H9 (cell line): ENCODE measurements around the gene C3orf62. TPM values are rescaled to one million over a fixed set of nuclear protein-coding genes. Genes with fewer than 3 reads are reported as not detected.

Source experiments
- DNase-seq: peaks from one replicate; pipeline ENCODE4 v3.0.0-alpha.2; 2017
- H2AFZ ChIP-seq: one replicate; pipeline ENCODE4 v1.6.1; 2013; ENCODE audit warnings: mild to moderate bottlenecking, low read length, control low read depth, moderate library complexity
- H2AK5ac ChIP-seq: 2 replicates; pipeline ENCODE4 v1.6.1; 2013; ENCODE audit warnings: low read length, control low read depth, mixed read lengths; ENCODE audit not compliant: insufficient read length
- H2BK120ac ChIP-seq: one replicate; pipeline ENCODE4 v1.6.1; 2013; ENCODE audit warnings: low read depth, mild to moderate bottlenecking, low read length, control low read depth, inconsistent platforms; ENCODE audit not compliant: poor library complexity, severe bottlenecking
- H2BK12ac ChIP-seq: 2 replicates; pipeline ENCODE4 v1.6.1; 2013; ENCODE audit warnings: low read length, control low read depth, mixed read lengths, low read depth; ENCODE audit not compliant: insufficient read length
- H2BK15ac ChIP-seq: 2 replicates; pipeline ENCODE4 v1.6.1; 2013; ENCODE audit warnings: low read depth, low read length, control low read depth
- H2BK20ac ChIP-seq: one replicate; pipeline ENCODE4 v1.6.1; 2013; ENCODE audit warnings: low read depth, mild to moderate bottlenecking, low read length, control low read depth, inconsistent platforms; ENCODE audit not compliant: poor library complexity, severe bottlenecking
- H2BK5ac ChIP-seq: 2 replicates; pipeline ENCODE4 v1.6.1; 2013; ENCODE audit warnings: low read length, control low read depth, mixed read lengths; ENCODE audit not compliant: insufficient read length
- H3K14ac ChIP-seq: 2 replicates; pipeline ENCODE4 v1.6.1; 2013; ENCODE audit warnings: low read length, control low read depth; ENCODE audit not compliant: insufficient read depth
- H3K18ac ChIP-seq: 2 replicates; pipeline ENCODE4 v1.6.1; 2013; ENCODE audit warnings: low read depth, mild to moderate bottlenecking, mixed read lengths, low read length, control low read depth; ENCODE audit not compliant: insufficient read length
- H3K23ac ChIP-seq: 2 replicates; pipeline ENCODE4 v1.6.1; 2013; ENCODE audit warnings: low read length, control low read depth, mixed read lengths, low read depth; ENCODE audit not compliant: insufficient read length
- H3K23me2 ChIP-seq: 2 replicates; pipeline ENCODE4 v1.6.1; 2013; ENCODE audit warnings: low read depth, mild to moderate bottlenecking, mixed read lengths, low read length, control low read depth; ENCODE audit not compliant: insufficient read length, poor library complexity, severe bottlenecking
- H3K27ac ChIP-seq: 2 replicates; pipeline ENCODE4 v1.5.1; 2013; ENCODE audit warnings: low read length, control low read depth, mixed read lengths, low read depth; ENCODE audit not compliant: insufficient read length
- H3K27me3 ChIP-seq: 2 replicates; pipeline ENCODE4 v1.6.1; 2013; ENCODE audit warnings: low read length, control low read depth, inconsistent platforms; ENCODE audit not compliant: insufficient read depth
- H3K4ac ChIP-seq: 2 replicates; pipeline ENCODE4 v1.6.1; 2013; ENCODE audit warnings: low read depth, mild to moderate bottlenecking, control low read depth, inconsistent platforms, low read length, moderate library complexity
- H3K4me1 ChIP-seq: 2 replicates; pipeline ENCODE4 v1.6.1; 2013; ENCODE audit warnings: low read length, control low read depth, inconsistent platforms; ENCODE audit not compliant: insufficient read depth
- H3K4me2 ChIP-seq: 2 replicates; pipeline ENCODE4 v1.6.1; 2013; ENCODE audit warnings: low read length, control low read depth, mixed read lengths; ENCODE audit not compliant: insufficient read length, insufficient read depth
- H3K56ac ChIP-seq: 2 replicates; pipeline ENCODE4 v1.6.1; 2013; ENCODE audit warnings: low read depth, mild to moderate bottlenecking, mixed read lengths, low read length, control low read depth; ENCODE audit not compliant: insufficient read length
- H3K79me1 ChIP-seq: 2 replicates; pipeline ENCODE4 v1.6.1; 2013; ENCODE audit warnings: low read depth, mild to moderate bottlenecking, moderate library complexity, low read length, control low read depth, inconsistent platforms; ENCODE audit not compliant: insufficient read depth, poor library complexity, severe bottlenecking
- H3K79me2 ChIP-seq: 2 replicates; pipeline ENCODE4 v1.6.1; 2013; ENCODE audit warnings: low read length, control low read depth, inconsistent platforms; ENCODE audit not compliant: insufficient read depth
- H3K9ac ChIP-seq: 2 replicates; pipeline ENCODE4 v1.6.1; 2013; ENCODE audit warnings: low read length, control low read depth, mixed read lengths; ENCODE audit not compliant: insufficient read length; ENCODE audit errors: extremely low read depth
- H3K9me3 ChIP-seq: one replicate; pipeline ENCODE4 v1.6.1; 2013; ENCODE audit warnings: low read depth, low read length, inconsistent platforms; ENCODE audit not compliant: control insufficient read depth
- H3T11ph ChIP-seq: one replicate; pipeline ENCODE4 v1.6.1; 2013; ENCODE audit warnings: mild to moderate bottlenecking, low read length, control low read depth, inconsistent platforms
- H4K20me1 ChIP-seq: one replicate; pipeline ENCODE4 v1.6.1; 2013; ENCODE audit not compliant: control insufficient read depth, insufficient read length, insufficient read depth
- H4K5ac ChIP-seq: 2 replicates; pipeline ENCODE4 v1.6.1; 2013; ENCODE audit warnings: low read depth, mild to moderate bottlenecking, mixed read lengths, low read length, control low read depth; ENCODE audit not compliant: insufficient read length
- H4K8ac ChIP-seq: replicated peaks from 2 replicates; pipeline ENCODE4 v1.6.1; 2013; ENCODE audit warnings: low read length, control low read depth, mixed read lengths, low read depth; ENCODE audit not compliant: insufficient read length
- H4K91ac ChIP-seq: 2 replicates; pipeline ENCODE4 v1.6.1; 2013; ENCODE audit warnings: low read depth, mild to moderate bottlenecking, moderate library complexity, mixed read lengths, low read length, control low read depth; ENCODE audit not compliant: insufficient read length
- H3K27ac Mint-ChIP-seq, 3 experiments: 2 replicates in 2 of 3; 3 replicates in 1 of 3; pipeline ENCODE4 v1.8.0; 2020 to 2021; ENCODE audit warnings: mixed read lengths in 3 of 3, mild to moderate bottlenecking in 1 of 3, moderate library complexity in 1 of 3
- H3K27me3 Mint-ChIP-seq: 2 replicates; pipeline ENCODE4 v1.8.0; 2021; ENCODE audit warnings: low read depth, mild to moderate bottlenecking, moderate library complexity, mixed read lengths
- H3K36me3 Mint-ChIP-seq, 3 experiments: 2 replicates in 2 of 3; 3 replicates in 1 of 3; pipeline ENCODE4 v1.8.0; 2020 to 2021; ENCODE audit warnings: low read depth in 3 of 3, mixed read lengths in 3 of 3; ENCODE audit not compliant: insufficient read depth in 1 of 3
- H3K4me1 Mint-ChIP-seq, 2 experiments: 2 replicates each; pipeline ENCODE4 v1.8.0; 2020; ENCODE audit warnings: mixed read lengths in 2 of 2
- H3K4me3 Mint-ChIP-seq, 2 experiments: 2 replicates in 1 of 2; 3 replicates in 1 of 2; pipeline ENCODE4 v1.8.0; 2020 to 2021; ENCODE audit warnings: mild to moderate bottlenecking in 2 of 2, mixed read lengths in 2 of 2, moderate library complexity in 1 of 2
- H3K9me3 Mint-ChIP-seq, 2 experiments: 2 replicates in 1 of 2; 3 replicates in 1 of 2; pipeline ENCODE4 v1.8.0; 2020; ENCODE audit warnings: mild to moderate bottlenecking in 2 of 2, mixed read lengths in 2 of 2, moderate library complexity in 1 of 2
- CTCF ChIP-seq: fragments of 200-600 bp; sonication (generic); conservative IDR thresholded peaks from 3 replicates; pipeline ENCODE4 v1.8.0; 2021; ENCODE audit warnings: antibody characterized with exemption, mild to moderate bottlenecking
- WGBS: extraction: QIAGEN DNeasy Blood & Tissue Kit; methylation state at CpG from one replicate; pipeline ENCODE4 v1.1.7; 2013; ENCODE audit warnings: missing lambda C conversion rate, low lambda C conversion rate, mixed read lengths; ENCODE audit not compliant: insufficient read length; ENCODE audit errors: extremely low coverage; 5-methylcytosine and 5-hydroxymethylcytosine counted together
- total RNA-seq: library from RNA; stranded (reverse); gene quantifications from 2 replicates; pipeline ENCODE4 v1.2.1, GENCODE V29; 2021

C3orf62 gene
- total RNA-seq, 1 experiment from 2014 or later: 4.5 TPM

- H3K27ac ChIP-seq: no peak overlapping the region
- no peak overlapping the region for H2BK15ac ChIP-seq
- no peaks in the 10 kb centered on the region; the same call in 1 of the 2 replicates for H3K27me3 Mint-ChIP-seq
- no peak overlapping the region for H4K91ac ChIP-seq
- no peaks in the 10 kb centered on the region for H3K79me2 ChIP-seq
- WGBS: 100% methylated on average over 1 of the region's 3 CpGs
- H3K18ac ChIP-seq: no peak overlapping the region
- no peak overlapping the region for H2BK120ac ChIP-seq
- H3K4me1 Mint-ChIP-seq: no peaks in the 10 kb centered on the region
- H2BK5ac ChIP-seq: no peak overlapping the region
- no peak overlapping the region for H3T11ph ChIP-seq
- no peak for DNase-seq
- H3K14ac ChIP-seq: no peak overlapping the region
- H3K4me1 ChIP-seq: no peaks in the 10 kb centered on the region
- peaks cover 25 to 64% (median 51%) of the 10 kb centered on the region in 3 experiments; a peak in 6 of 7 replicates for H3K36me3 Mint-ChIP-seq
- no peak overlapping the region for H3K4me2 ChIP-seq
- H3K79me1 ChIP-seq: no peaks in the 10 kb centered on the region
- H3K4me3 Mint-ChIP-seq: no peak overlapping the region
- H2AK5ac ChIP-seq: no peak overlapping the region
- H3K23me2 ChIP-seq: no peaks in the 10 kb centered on the region
- H3K9ac ChIP-seq: no peak overlapping the region
- no peak overlapping the region for H3K56ac ChIP-seq
- H3K4ac ChIP-seq: no peak overlapping the region
- H2BK20ac ChIP-seq: no peak overlapping the region
- no peak overlapping the region for H2BK12ac ChIP-seq
- H3K27me3 ChIP-seq: no peaks in the 10 kb centered on the region
- no peaks in the 10 kb centered on the region for H4K20me1 ChIP-seq
- H3K27ac Mint-ChIP-seq: no peak overlapping the region
- H3K23ac ChIP-seq: no peak overlapping the region
- no peaks in the 10 kb centered on the region; a peak in 2 of 5 replicates for H3K9me3 Mint-ChIP-seq
- no peak for TF ChIP-seq CTCF
- H4K8ac ChIP-seq: no peak overlapping the region
- no peak overlapping the region for H4K5ac ChIP-seq
- no peaks in the 10 kb centered on the region for H3K9me3 ChIP-seq
- no peak overlapping the region for H2AFZ ChIP-seq
Measured at GRCh38 chr3:49300595-49300994, 23.6 kb upstream of the C3orf62 start.
